ENCODE data around the gene RBM22. TPM values are rescaled to one million over a fixed set of nuclear protein-coding genes. Genes with fewer than 3 reads are reported as not detected.

Gene RBM22
- total and polyA plus RNA-seq, 12 donors = 18.6 to 41.0 (median 29.0) TPM

DNA sequence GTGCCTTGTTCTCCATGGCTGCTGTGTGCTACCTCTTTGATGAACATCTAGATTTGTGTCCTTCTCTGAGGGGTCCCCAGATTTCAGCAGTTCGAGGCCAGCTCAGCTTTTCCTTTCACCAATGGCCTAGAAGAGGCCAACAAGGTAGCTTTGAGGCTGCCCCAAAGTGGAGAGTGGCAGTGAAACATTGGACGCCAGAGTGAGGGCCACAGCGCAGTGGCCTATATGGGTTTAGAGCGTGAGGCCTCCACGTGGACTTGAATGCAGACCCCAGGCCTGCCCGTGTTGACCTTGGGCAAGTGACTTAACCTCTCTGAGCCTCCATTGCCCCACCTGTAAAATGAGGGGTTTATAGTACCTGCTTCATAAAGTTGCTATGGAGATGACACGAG is 28.0 kb downstream of the RBM22 start:
- peak overlapping the region in 9 of 10 donors; percentile 42 to 67 (median 59) for H3K4me3 ChIP-seq

DNA sequence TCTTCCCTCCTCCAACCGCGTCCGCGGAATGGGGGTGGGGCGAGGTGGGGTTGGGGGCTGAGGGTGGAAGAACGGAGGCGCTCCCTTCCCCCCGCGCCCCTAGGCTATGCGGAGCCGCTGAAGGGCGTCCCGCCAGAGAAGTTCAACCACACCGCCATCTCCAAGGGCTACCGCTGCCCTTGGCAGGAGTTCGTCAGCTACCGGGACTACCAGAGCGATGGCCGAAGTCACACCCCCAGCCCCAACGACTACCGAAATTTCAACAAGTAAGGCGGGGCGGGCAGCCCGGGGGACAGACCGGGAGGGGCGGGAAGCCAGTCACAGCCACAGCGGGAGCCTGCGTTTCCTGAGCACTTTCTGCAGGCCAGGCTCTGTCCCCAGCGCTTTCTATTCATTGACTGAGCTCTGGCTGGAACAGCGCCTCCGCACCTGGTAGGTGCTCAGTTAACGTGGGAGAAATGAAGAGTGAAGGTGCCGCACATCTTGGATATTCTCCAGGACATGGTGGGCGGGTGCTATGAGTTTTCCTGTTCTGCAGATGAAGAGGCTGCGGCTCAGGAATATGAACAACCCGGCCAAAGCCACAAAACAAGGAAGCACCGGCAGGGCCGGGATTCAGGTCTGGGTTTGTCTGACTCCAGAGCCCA is 28.5 kb downstream of the RBM22 start:
- Histone ChIP-seq H3K36me3 (peaks cover 0 to 3% (median 0%) of the 10 kb centered on the region in 9 donors), H3K4me3 (peak overlapping the region; percentile 33 to 67 (median 59)), H3K9me3 (no peaks in the 10 kb centered on the region), H3K4me1 (peaks cover 13 to 49% (median 41%) of the 10 kb centered on the region in 9 donors), H3K27ac (peak overlapping the region in 9 of 10 donors; percentile 29 to 90 (median 81)), H3K27me3 (peaks cover 0 to 21% (median 0%) of the 10 kb centered on the region in 7 donors)
- DNase-seq (peak; percentile 59 to 61), ATAC-seq (peak; percentile 37 to 75 (median 70))
- 4% methylated on average over 38 of the region's 38 CpGs for WGBS, 2 donors
- intact Hi-C loops (cut with DNase I) = no loop called here
- TF ChIP-seq, protein P1, sequence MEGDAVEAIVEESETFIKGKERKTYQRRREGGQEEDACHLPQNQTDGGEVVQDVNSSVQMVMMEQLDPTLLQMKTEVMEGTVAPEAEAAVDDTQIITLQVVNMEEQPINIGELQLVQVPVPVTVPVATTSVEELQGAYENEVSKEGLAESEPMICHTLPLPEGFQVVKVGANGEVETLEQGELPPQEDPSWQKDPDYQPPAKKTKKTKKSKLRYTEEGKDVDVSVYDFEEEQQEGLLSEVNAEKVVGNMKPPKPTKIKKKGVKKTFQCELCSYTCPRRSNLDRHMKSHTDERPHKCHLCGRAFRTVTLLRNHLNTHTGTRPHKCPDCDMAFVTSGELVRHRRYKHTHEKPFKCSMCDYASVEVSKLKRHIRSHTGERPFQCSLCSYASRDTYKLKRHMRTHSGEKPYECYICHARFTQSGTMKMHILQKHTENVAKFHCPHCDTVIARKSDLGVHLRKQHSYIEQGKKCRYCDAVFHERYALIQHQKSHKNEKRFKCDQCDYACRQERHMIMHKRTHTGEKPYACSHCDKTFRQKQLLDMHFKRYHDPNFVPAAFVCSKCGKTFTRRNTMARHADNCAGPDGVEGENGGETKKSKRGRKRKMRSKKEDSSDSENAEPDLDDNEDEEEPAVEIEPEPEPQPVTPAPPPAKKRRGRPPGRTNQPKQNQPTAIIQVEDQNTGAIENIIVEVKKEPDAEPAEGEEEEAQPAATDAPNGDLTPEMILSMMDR (IDR thresholded peaks at IDR 0.05) = peak in 1 of 9 donors; percentile 9

More for the DNA sequence above, 28.0 kb downstream of the RBM22 start:
- Histone ChIP-seq H3K27me3 (peaks cover 0 to 21% (median 0%) of the 10 kb centered on the region in 7 donors), H3K4me1 (peaks cover 13 to 49% (median 41%) of the 10 kb centered on the region in 9 donors), H3K27ac (peak overlapping the region in 9 of 10 donors; percentile 29 to 90 (median 81)), H3K36me3 (peaks cover 0 to 8% (median 0%) of the 10 kb centered on the region in 9 donors), H3K9me3 (no peaks in the 10 kb centered on the region)
- ATAC-seq = no peak
- no peak for DNase-seq
- WGBS, 2 donors = 78 to 79% methylated on average over 7 of the region's 7 CpGs
- TF ChIP-seq, protein P1 (IDR thresholded peaks at IDR 0.05) = no peak
- intact Hi-C loops (cut with DNase I) = no loop called here

DNA sequence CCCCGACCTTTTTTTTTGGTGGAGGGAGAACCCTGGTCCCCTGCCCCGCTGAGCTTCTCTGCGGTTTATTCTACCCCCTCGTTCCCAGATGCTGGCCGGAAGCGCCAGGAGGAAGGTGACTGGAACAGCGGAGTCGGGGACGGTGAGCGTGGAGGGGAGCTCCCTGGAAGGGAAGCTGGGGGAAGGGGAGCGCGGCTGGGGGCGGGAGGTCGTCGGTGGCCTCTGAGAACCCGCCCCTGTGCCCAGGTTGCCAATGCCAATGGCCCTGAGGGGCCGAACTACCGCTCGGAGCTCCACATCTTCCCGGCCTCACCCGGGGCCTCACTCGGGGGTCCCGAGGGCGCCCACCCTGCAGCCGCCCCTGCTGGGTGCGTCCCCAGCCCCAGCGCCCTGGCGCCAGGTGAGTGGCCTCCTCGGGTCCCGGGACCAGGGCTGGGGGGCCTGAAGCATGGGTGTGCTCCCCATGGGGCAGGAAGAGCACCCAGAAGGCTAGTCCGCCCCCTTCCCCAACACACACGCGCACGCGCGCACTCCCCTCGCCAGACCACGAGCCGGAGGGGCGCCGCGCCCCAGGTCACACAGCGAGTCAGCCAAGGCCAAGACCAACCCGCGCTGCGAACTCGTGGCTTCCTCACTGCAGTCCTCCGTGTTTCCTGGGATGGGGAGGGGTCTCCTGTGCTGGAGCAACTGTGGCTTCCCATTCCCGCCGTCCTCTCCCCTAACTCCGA is 29.2 kb downstream of the RBM22 start:
- Histone ChIP-seq H3K36me3 (no peaks in the 10 kb centered on the region), H3K4me1 (peaks cover 13 to 49% (median 41%) of the 10 kb centered on the region in 9 donors), H3K4me3 (peak overlapping the region; percentile 33 to 67 (median 59)), H3K9me3 (no peaks in the 10 kb centered on the region), H3K27me3 (peaks cover 0 to 21% (median 0%) of the 10 kb centered on the region in 7 donors), H3K27ac (peak overlapping the region in 9 of 10 donors; percentile 29 to 90 (median 81))
- peak in 7 of 8 donors; percentile 16 to 52 (median 37) for ATAC-seq
- intact Hi-C loops (cut with DNase I) = no loop called here
- WGBS, 2 donors = 4 to 7% methylated on average over 50 to 51 of the region's 51 CpGs
- peak in 1 of 2 donors; percentile 25 for DNase-seq
- TF ChIP-seq, protein P1 (IDR thresholded peaks at IDR 0.05) = no peak

DNA sequence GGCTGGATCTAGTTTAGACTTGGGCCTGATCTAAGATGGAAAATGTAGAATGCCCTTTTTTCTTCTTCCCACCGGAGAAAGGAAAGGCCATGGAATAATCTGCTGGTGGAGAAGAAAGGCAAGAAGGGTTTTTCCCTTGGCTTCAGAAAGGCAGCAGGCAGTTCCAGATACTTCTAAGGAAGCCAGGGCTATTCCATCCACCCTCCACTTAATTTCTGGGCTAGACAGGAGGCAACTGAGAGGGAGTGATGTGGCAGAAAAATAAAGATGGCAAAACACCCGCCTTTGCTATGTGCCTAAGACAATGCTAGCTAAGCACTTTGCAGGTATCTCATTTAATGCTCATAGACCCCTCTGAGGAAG is 29.9 kb downstream of the RBM22 start:
- intact Hi-C loops (cut with DNase I) = no loop called here

More for the DNA sequence above, 29.9 kb downstream of the RBM22 start:
- DNase-seq = no peak
- peak overlapping the region in 3 of 10 donors; percentile 82 to 90 (median 82) for H3K27ac ChIP-seq
- H3K27me3 ChIP-seq = peaks cover 0 to 21% (median 0%) of the 10 kb centered on the region in 7 donors
- no peak for ATAC-seq
- peak overlapping the region in 2 of 10 donors; percentile 67 for H3K4me3 ChIP-seq
- no peaks in the 10 kb centered on the region for H3K36me3 ChIP-seq
- WGBS, 2 donors = 63 to 68% methylated on average over 2 of the region's 2 CpGs
- H3K9me3 ChIP-seq = no peaks in the 10 kb centered on the region
- peaks cover 13 to 49% (median 41%) of the 10 kb centered on the region in 9 donors for H3K4me1 ChIP-seq
- TF ChIP-seq, protein P1 (IDR thresholded peaks at IDR 0.05) = no peak
